Adrenal gland (tissue), 5 donors: ENCODE measurements around the gene PCDHB10.

ENCODE experiments used
- CTCF ChIP-seq, 6 experiments: fragments of 450-650 bp in 4 of 6; fragments of 200-600 bp in 2 of 6; sonication (generic) in 1 of 6; IDR thresholded peaks; 1 replicate in 5 of 6; 2 replicates in 1 of 6; pipeline versions ENCODE4 v1.5.1 to v1.8.0; 2016 to 2021; ENCODE audit warnings: antibody characterized with exemption in 6 of 6, mild to moderate bottlenecking in 2 of 6, moderate library complexity in 1 of 6
- POLR2A ChIP-seq, 2 donors: fragments of 450-650 bp; IDR thresholded peaks; one replicate each; pipeline ENCODE4 v1.6.1; 2017; ENCODE audit warnings: antibody characterized with exemption in 2 of 2, mild to moderate bottlenecking in 2 of 2, moderate library complexity in 1 of 2
- donor health status: DM: no; HTN: no; CAD: no.

- TF ChIP-seq POLR2A (IDR thresholded peaks at IDR 0.05), result no peak
- no peak for TF ChIP-seq CTCF (IDR thresholded peaks at IDR 0.05)
Observed at GRCh38 chr5:141236516-141237313, 44.6 kb downstream of the PCDHB10 start.
